IMR-90 (cell line): ENCODE results near the gene SH2D6. TPM values are rescaled to one million over a fixed set of nuclear protein-coding genes. Genes with fewer than 3 reads are reported as not detected.
A peak's percentile ranks its signal among the peaks of the same experiment; 100 is the strongest.

Source experiments
- ATAC-seq: fragments of 200-7000 bp; cut with Tn5 transposase; 2 replicates; pipeline ENCODE4 v1.9.1; 2020; ENCODE audit warnings: low read depth, mild to moderate bottlenecking, moderate library complexity
- BruUV-seq: library from RNA; stranded (reverse); fragments of 400-500 nt; replicated peaks from 2 replicates; lab custom pipeline; 2021; lab: Mats Ljungman, UMichigan
- CTCF ChIA-PET: fragments of 300-600 bp; formaldehyde crosslinking; extraction: SDS; loops from one replicate; lab custom pipeline; 2021; ENCODE audit warnings: antibody characterized with exemption; lab: Yijun Ruan, JAX
- POLR2A ChIA-PET: fragments of 300-600 bp; sonication (Branson Sonifier 250); formaldehyde crosslinking; loops from one replicate; lab custom pipeline; 2022; ENCODE audit warnings: antibody characterized with exemption; ENCODE audit not compliant: unreplicated experiment; lab: Charles Lee
- DNase-seq: peaks from one replicate; pipeline ENCODE4 v3.0.0; 2013
- H2AFZ ChIP-seq: replicated peaks from 2 replicates; pipeline ENCODE3; 2013; ENCODE audit warnings: low read length, mild to moderate bottlenecking; ENCODE audit not compliant: poor library complexity
- H2AK5ac ChIP-seq: 2 replicates; pipeline ENCODE4 v1.6.1; 2013; ENCODE audit warnings: low read depth, low read length, inconsistent platforms
- H2AK9ac ChIP-seq: replicated peaks from 2 replicates; pipeline ENCODE3; 2013; ENCODE audit warnings: mild to moderate bottlenecking, low read depth, low read length, moderate library complexity; ENCODE audit not compliant: poor library complexity
- H2BK120ac ChIP-seq: 2 replicates; pipeline ENCODE4 v1.6.1; 2013; ENCODE audit warnings: low read depth, low read length, inconsistent platforms
- H2BK15ac ChIP-seq: 3 replicates; pipeline ENCODE4 v1.6.1; 2013; ENCODE audit warnings: low read depth, low read length, inconsistent platforms
- H2BK20ac ChIP-seq: 2 replicates; pipeline ENCODE4 v1.6.1; 2013; ENCODE audit warnings: low read depth, mild to moderate bottlenecking, inconsistent platforms, low read length, moderate library complexity
- H2BK5ac ChIP-seq: 2 replicates; pipeline ENCODE4 v1.6.1; 2013; ENCODE audit warnings: mild to moderate bottlenecking, low read depth, low read length, inconsistent platforms; ENCODE audit not compliant: poor library complexity, severe bottlenecking
- H3K14ac ChIP-seq: replicated peaks from 2 replicates; pipeline ENCODE4 v1.6.1; 2013; ENCODE audit warnings: low read depth, low read length, inconsistent platforms
- H3K18ac ChIP-seq: 2 replicates; pipeline ENCODE4 v1.6.1; 2013; ENCODE audit warnings: low read depth, low read length, control low read depth
- H3K23ac ChIP-seq: 2 replicates; pipeline ENCODE4 v1.6.1; 2013; ENCODE audit warnings: low read depth, low read length, inconsistent platforms
- H3K27ac ChIP-seq: 2 replicates; pipeline ENCODE4 v1.5.1; 2013; ENCODE audit warnings: mild to moderate bottlenecking, control low read depth, low read length; ENCODE audit not compliant: insufficient read depth
- H3K27me3 ChIP-seq: 2 replicates; pipeline ENCODE4 v1.6.1; 2013; ENCODE audit warnings: low read length; ENCODE audit not compliant: control insufficient read depth, insufficient read depth
- H3K36me3 ChIP-seq: 2 replicates; pipeline ENCODE4 v1.6.1; 2013; ENCODE audit warnings: low read length, mixed read lengths; ENCODE audit not compliant: control insufficient read depth, insufficient read depth
- H3K4ac ChIP-seq: 2 replicates; pipeline ENCODE4 v1.6.1; 2013; ENCODE audit warnings: low read depth, low read length, inconsistent platforms
- H3K4me1 ChIP-seq: 2 replicates; pipeline ENCODE4 v1.6.1; 2013; ENCODE audit warnings: low read length, mixed read lengths; ENCODE audit not compliant: control insufficient read depth, insufficient read depth
- H3K4me2 ChIP-seq: 2 replicates; pipeline ENCODE4 v1.6.1; 2013; ENCODE audit warnings: low read depth, mild to moderate bottlenecking, control low read depth, low read length, moderate library complexity
- H3K4me3 ChIP-seq: 2 replicates; pipeline ENCODE4 v1.5.1; 2013; ENCODE audit warnings: low read depth, mild to moderate bottlenecking, control low read depth, low read length, moderate library complexity; ENCODE audit not compliant: insufficient read depth
- H3K56ac ChIP-seq: 2 replicates; pipeline ENCODE4 v1.6.1; 2013; ENCODE audit warnings: low read length, inconsistent platforms; ENCODE audit not compliant: insufficient read depth; ENCODE audit errors: extremely low read depth
- H3K79me1 ChIP-seq, 2 experiments: 2 replicates each; pipeline ENCODE4 v1.6.1; 2013; ENCODE audit warnings: low read length in 2 of 2, inconsistent platforms in 1 of 2, low read depth in 1 of 2
- H3K9ac ChIP-seq: 2 replicates; pipeline ENCODE4 v1.6.1; 2013; ENCODE audit warnings: low read depth, low read length, control low read depth
- H3K9me1 ChIP-seq: 2 replicates; pipeline ENCODE4 v1.6.1; 2013; ENCODE audit warnings: low read length, inconsistent platforms; ENCODE audit not compliant: insufficient read depth
- H3K9me3 ChIP-seq: 2 replicates; pipeline ENCODE4 v1.6.1; 2013; ENCODE audit warnings: low read length; ENCODE audit not compliant: control insufficient read depth, insufficient read depth
- H4K20me1 ChIP-seq: 2 replicates; pipeline ENCODE4 v1.6.1; 2013; ENCODE audit warnings: low read length, inconsistent platforms; ENCODE audit not compliant: insufficient read depth
- H4K5ac ChIP-seq: 2 replicates; pipeline ENCODE4 v1.6.1; 2013; ENCODE audit warnings: mild to moderate bottlenecking, low read depth, low read length, control low read depth
- H4K8ac ChIP-seq, 2 experiments: 2 replicates each; pipeline ENCODE4 v1.6.1; 2013; ENCODE audit warnings: low read depth in 2 of 2, low read length in 2 of 2, control low read depth in 1 of 2, inconsistent platforms in 1 of 2
- H4K91ac ChIP-seq: 2 replicates; pipeline ENCODE4 v1.6.1; 2013; ENCODE audit warnings: low read depth, low read length, inconsistent platforms; ENCODE audit not compliant: insufficient read depth
- BHLHE40 ChIP-seq: fragments of 150-350 bp; IDR thresholded peaks from 2 replicates; pipeline ENCODE4 v1.6.1; 2016; ENCODE audit warnings: mild to moderate bottlenecking, low read depth, low read length
- CEBPB ChIP-seq: IDR thresholded peaks from 2 replicates; pipeline ENCODE4 v1.6.1; 2012; ENCODE audit warnings: low read depth, low read length, improper control_type of control experiment
- CHD1 ChIP-seq: IDR thresholded peaks from 2 replicates; pipeline ENCODE4 v1.6.1; 2012; ENCODE audit warnings: low read depth, low read length, improper control_type of control experiment
- FOS ChIP-seq: fragments of 150-350 bp; IDR thresholded peaks from 2 replicates; pipeline ENCODE4 v1.6.1; 2016; ENCODE audit warnings: low read depth, low read length
- MAZ ChIP-seq: IDR thresholded peaks from 2 replicates; pipeline ENCODE4 v1.6.1; 2012; ENCODE audit warnings: low read depth, mild to moderate bottlenecking, low read length, improper control_type of control experiment, moderate library complexity, borderline replicate concordance
- MXI1 ChIP-seq: IDR thresholded peaks from 2 replicates; pipeline ENCODE4 v1.6.1; 2012; ENCODE audit warnings: low read depth, mild to moderate bottlenecking, low read length, moderate library complexity, borderline replicate concordance
- NFE2L2 ChIP-seq: fragments of 150-350 bp; IDR thresholded peaks from 2 replicates; pipeline ENCODE4 v1.6.1; 2016; ENCODE audit warnings: low read depth, mild to moderate bottlenecking, low read length
- POLR2A ChIP-seq: IDR thresholded peaks from 2 replicates; pipeline ENCODE4 v1.6.1; 2012; ENCODE audit warnings: mild to moderate bottlenecking, low read depth, low read length
- RAD21 ChIP-seq: IDR thresholded peaks from 2 replicates; pipeline ENCODE4 v1.6.1; 2012; ENCODE audit warnings: low read length, improper control_type of control experiment
- RCOR1 ChIP-seq: IDR thresholded peaks from 2 replicates; pipeline ENCODE4 v1.6.1; 2012; ENCODE audit warnings: mild to moderate bottlenecking, low read length, improper control_type of control experiment; ENCODE audit not compliant: insufficient replicate concordance
- RFX5 ChIP-seq: IDR thresholded peaks from 2 replicates; pipeline ENCODE4 v1.8.0; 2012; ENCODE audit warnings: low read depth, mild to moderate bottlenecking, low read length, moderate library complexity
- SMC3 ChIP-seq: fragments of 150-350 bp; IDR thresholded peaks from 2 replicates; pipeline ENCODE4 v1.6.1; 2016; ENCODE audit warnings: low read depth, mild to moderate bottlenecking, antibody characterized with exemption, low read length, moderate library complexity
- WGBS, 2 experiments: methylation state at CpG; one replicate each; pipeline versions ENCODE4 v1.1.5 to v1.1.7; 2013; ENCODE audit warnings: missing lambda C conversion rate in 2 of 2; ENCODE audit not compliant: insufficient read length in 1 of 2; ENCODE audit errors: extremely low coverage in 2 of 2; 5-methylcytosine and 5-hydroxymethylcytosine counted together
- dilution Hi-C: fragments of 300-500 bp; cut with HindIII; formaldehyde crosslinking; loops from one replicate; pipeline ENCODE4 v1.14.3; 2018; ENCODE audit warnings: low sequenced_read_pairs; ENCODE audit not compliant: unreplicated experiment
- in situ Hi-C: fragments of 300-500 bp; cut with MboI; formaldehyde crosslinking; loops from 3 replicates; pipeline ENCODE4 v1.14.3; 2019; ENCODE audit warnings: low sequenced_read_pairs, inconsistent platforms, mixed read lengths
- intact Hi-C: fragments of 100-400 bp; cut with micrococcal nuclease; formaldehyde crosslinking; loops from 2 replicates; pipeline ENCODE4 v1.10.0; 2022
- polyA plus RNA-seq, 3 experiments: library from polyadenylated mRNA; depleted of rRNA; stranded (reverse); fragments of >200 nt; gene quantifications; 2 replicates each; pipeline ENCODE4 v1.2.3, GENCODE V29; 2012; ENCODE audit warnings: low replicate concordance in 1 of 3
- total RNA-seq: library from RNA; depleted of rRNA; stranded (reverse); fragments of >200 nt; gene quantifications from 2 replicates; pipeline ENCODE4 v1.2.3, GENCODE V29; 2012
- TF ChIP-seq, protein P1 (sequence below): fragments of 150-350 bp; IDR thresholded peaks from 2 replicates; pipeline ENCODE4 v1.6.1; 2017; ENCODE audit warnings: mild to moderate bottlenecking, antibody characterized with exemption, low read length, low read depth
- TF ChIP-seq, protein P2 (sequence below): fragments of 150-350 bp; IDR thresholded peaks from 2 replicates; pipeline ENCODE4 v1.6.1; 2016; ENCODE audit warnings: low read depth, mild to moderate bottlenecking, low read length, moderate library complexity, borderline replicate concordance
- TF ChIP-seq, protein P3 (sequence below): conservative IDR thresholded peaks from 2 replicates; pipeline ENCODE4 v1.5.1; 2012; ENCODE audit warnings: mild to moderate bottlenecking, low read depth, low read length, improper control_type of control experiment

Gene SH2D6
- total and polyA plus RNA-seq, 2 of the 4 experiments (the other 2 are of a cell fraction) = 0.32 to 0.36 TPM

DNA sequence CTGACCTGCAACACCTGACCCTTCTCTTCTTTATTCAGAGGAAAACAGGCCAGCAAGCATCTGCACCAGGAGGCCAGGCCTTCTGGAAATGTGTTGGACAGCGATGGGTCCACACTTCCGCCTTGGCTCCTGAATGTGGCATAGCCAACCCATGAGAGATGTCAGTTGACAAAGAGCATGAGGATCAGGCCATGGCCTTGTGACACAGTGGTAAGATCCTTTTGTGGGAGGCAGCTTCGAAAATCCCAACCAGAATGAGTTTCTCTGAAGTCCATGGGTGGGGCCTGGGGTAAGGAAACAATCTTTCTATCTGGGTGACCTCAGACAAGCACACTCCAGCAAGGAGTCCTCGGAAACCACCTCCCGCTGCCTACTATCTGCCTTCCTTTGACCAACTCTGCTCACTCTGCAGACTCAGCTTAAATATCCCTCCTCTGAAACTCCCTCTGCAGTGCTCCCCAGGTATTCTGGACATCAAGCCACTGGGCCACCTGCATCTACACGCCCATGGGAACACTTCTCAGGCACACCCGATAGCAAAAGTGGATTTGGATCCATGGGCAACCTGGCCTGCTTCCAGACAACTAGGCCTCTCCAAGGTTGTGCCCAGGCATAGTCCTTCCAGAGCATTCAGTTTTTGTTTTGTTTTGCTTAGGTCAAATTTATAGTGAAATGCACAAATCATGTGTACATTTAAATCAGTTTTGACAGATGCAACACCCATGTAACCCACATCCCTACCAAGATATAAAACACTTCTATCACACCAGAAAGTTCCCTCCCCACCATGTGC is 3.6 kb upstream of the SH2D6 start:
- Histone ChIP-seq H2BK5ac (no peak overlapping the region), H4K8ac (no peak overlapping the region; a peak in 1 of 4 replicates), H3K4me2 (no peak overlapping the region), H3K4ac (peak overlapping the region; percentile 36; the same call in 1 of the 2 replicates), H3K4me3 (no peak overlapping the region), H2AK5ac (peak overlapping the region; percentile 93), H3K27me3 (no peaks in the 10 kb centered on the region), H3K4me1 (peaks cover 16% of the 10 kb centered on the region), H2AK9ac (no peak overlapping the region), H3K9me1 (peaks cover 8% of the 10 kb centered on the region), H4K91ac (peak overlapping the region; percentile 24), H2BK15ac (0 out of 3 replicates have a peak overlapping the region, but pooled peaks have one; percentile 34), H3K79me1 (peaks cover 6 to 48% of the 10 kb centered on the region in 2 experiments; a peak in 3 of 4 replicates), H2BK20ac (no peak overlapping the region), H4K20me1 (no peaks in the 10 kb centered on the region), H3K14ac (no peak overlapping the region), H2BK120ac (no peak overlapping the region), H4K5ac (no peak overlapping the region), H3K36me3 (no peaks in the 10 kb centered on the region), H3K18ac (no peak overlapping the region), H2AFZ (peak overlapping the region; percentile 18), H3K27ac (no peak overlapping the region), H3K9me3 (no peaks in the 10 kb centered on the region), H3K23ac (no peak overlapping the region), H3K56ac (no peak overlapping the region), H3K9ac (no peak overlapping the region)
- in situ Hi-C loops = no loop called here
- ChIA-PET CTCF (no interaction called here), POLR2A (no interaction called here)
- 95% methylated on average over 4 of the region's 7 CpGs; no CpG with 5 or more reads in 1 of the 2 experiments for WGBS, 2 experiments
- ATAC-seq = no peak
- no peak for DNase-seq
- intact Hi-C loops = no loop called here
- dilution Hi-C loops = no loop called here
- no TSS peak for BruUV-seq
- TF ChIP-seq BHLHE40 = no peak
- TF ChIP-seq CEBPB = no peak
- no peak for TF ChIP-seq RAD21
- no peak for TF ChIP-seq SMC3
- no peak for TF ChIP-seq POLR2A
- TF ChIP-seq, protein P1, sequence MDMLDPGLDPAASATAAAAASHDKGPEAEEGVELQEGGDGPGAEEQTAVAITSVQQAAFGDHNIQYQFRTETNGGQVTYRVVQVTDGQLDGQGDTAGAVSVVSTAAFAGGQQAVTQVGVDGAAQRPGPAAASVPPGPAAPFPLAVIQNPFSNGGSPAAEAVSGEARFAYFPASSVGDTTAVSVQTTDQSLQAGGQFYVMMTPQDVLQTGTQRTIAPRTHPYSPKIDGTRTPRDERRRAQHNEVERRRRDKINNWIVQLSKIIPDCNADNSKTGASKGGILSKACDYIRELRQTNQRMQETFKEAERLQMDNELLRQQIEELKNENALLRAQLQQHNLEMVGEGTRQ = no peak
- no peak for TF ChIP-seq CHD1
- no peak for TF ChIP-seq RCOR1
- TF ChIP-seq, protein P2, sequence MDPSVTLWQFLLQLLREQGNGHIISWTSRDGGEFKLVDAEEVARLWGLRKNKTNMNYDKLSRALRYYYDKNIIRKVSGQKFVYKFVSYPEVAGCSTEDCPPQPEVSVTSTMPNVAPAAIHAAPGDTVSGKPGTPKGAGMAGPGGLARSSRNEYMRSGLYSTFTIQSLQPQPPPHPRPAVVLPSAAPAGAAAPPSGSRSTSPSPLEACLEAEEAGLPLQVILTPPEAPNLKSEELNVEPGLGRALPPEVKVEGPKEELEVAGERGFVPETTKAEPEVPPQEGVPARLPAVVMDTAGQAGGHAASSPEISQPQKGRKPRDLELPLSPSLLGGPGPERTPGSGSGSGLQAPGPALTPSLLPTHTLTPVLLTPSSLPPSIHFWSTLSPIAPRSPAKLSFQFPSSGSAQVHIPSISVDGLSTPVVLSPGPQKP = no peak
- TF ChIP-seq NFE2L2 = no peak
- no peak for TF ChIP-seq MXI1
- no peak for TF ChIP-seq MAZ
- no peak for TF ChIP-seq RFX5
- TF ChIP-seq, protein P3, sequence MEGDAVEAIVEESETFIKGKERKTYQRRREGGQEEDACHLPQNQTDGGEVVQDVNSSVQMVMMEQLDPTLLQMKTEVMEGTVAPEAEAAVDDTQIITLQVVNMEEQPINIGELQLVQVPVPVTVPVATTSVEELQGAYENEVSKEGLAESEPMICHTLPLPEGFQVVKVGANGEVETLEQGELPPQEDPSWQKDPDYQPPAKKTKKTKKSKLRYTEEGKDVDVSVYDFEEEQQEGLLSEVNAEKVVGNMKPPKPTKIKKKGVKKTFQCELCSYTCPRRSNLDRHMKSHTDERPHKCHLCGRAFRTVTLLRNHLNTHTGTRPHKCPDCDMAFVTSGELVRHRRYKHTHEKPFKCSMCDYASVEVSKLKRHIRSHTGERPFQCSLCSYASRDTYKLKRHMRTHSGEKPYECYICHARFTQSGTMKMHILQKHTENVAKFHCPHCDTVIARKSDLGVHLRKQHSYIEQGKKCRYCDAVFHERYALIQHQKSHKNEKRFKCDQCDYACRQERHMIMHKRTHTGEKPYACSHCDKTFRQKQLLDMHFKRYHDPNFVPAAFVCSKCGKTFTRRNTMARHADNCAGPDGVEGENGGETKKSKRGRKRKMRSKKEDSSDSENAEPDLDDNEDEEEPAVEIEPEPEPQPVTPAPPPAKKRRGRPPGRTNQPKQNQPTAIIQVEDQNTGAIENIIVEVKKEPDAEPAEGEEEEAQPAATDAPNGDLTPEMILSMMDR = no peak
- no peak for TF ChIP-seq FOS
